Sigmoid colon (tissue), 4 donors: Measurements from ENCODE around the gene VMO1.

ENCODE experiments used
- EP300 ChIP-seq, 4 donors: sonication (generic); formaldehyde crosslinking; IDR thresholded peaks; one replicate each; pipeline ENCODE4 v1.6.1; 2017; ENCODE audit warnings: antibody characterized with exemption in 4 of 4
- POLR2A ChIP-seq, 2 donors: fragments of 450-650 bp; IDR thresholded peaks; one replicate each; pipeline ENCODE4 v1.6.1; 2016; ENCODE audit warnings: antibody characterized with exemption in 2 of 2, mild to moderate bottlenecking in 2 of 2, moderate library complexity in 2 of 2
- TF ChIP-seq, protein P1 (sequence below), 4 experiments: fragments of 450-650 bp in 3 of 4; fragments of 200-600 bp in 1 of 4; IDR thresholded peaks; one replicate each; pipeline ENCODE4 v1.5.1; 2016 to 2019; ENCODE audit warnings: antibody characterized with exemption in 4 of 4, mild to moderate bottlenecking in 3 of 4, moderate library complexity in 2 of 4

DNA sequence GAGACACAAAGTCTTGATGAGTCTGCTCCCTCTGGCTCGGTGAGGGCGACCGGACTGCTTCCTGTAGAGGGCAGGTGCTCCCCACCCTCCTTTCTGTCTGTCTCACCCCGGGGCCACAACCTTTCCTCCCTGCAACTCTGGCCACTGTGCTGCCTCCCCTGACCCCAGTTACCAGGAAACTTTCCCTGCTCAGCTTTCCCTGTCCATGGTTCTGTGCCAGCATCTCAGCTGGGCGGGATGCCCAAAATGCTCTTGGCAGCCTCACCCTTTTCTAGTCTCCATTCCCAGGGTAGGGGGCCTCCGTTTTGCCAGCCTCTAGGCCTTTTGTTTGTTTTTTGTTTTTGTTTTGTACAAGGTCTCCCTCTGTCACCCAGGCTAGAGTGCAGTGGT lies 22.2 kb upstream of the VMO1 start:
- TF ChIP-seq POLR2A (IDR thresholded peaks at IDR 0.05) (no peak), EP300 (IDR thresholded peaks at IDR 0.05) (no peak)
- TF ChIP-seq, protein P1, sequence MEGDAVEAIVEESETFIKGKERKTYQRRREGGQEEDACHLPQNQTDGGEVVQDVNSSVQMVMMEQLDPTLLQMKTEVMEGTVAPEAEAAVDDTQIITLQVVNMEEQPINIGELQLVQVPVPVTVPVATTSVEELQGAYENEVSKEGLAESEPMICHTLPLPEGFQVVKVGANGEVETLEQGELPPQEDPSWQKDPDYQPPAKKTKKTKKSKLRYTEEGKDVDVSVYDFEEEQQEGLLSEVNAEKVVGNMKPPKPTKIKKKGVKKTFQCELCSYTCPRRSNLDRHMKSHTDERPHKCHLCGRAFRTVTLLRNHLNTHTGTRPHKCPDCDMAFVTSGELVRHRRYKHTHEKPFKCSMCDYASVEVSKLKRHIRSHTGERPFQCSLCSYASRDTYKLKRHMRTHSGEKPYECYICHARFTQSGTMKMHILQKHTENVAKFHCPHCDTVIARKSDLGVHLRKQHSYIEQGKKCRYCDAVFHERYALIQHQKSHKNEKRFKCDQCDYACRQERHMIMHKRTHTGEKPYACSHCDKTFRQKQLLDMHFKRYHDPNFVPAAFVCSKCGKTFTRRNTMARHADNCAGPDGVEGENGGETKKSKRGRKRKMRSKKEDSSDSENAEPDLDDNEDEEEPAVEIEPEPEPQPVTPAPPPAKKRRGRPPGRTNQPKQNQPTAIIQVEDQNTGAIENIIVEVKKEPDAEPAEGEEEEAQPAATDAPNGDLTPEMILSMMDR (IDR thresholded peaks at IDR 0.05) = no peak
